Upper lobe of left lung (tissue), 4 donors: ENCODE data around the gene CHST9.

Experiments used
- CTCF ChIP-seq, 6 experiments: fragments of 450-650 bp in 4 of 6; fragments of 200-600 bp in 2 of 6; sonication (generic) in 2 of 6; IDR thresholded peaks; one replicate each; pipeline ENCODE4 v1.5.1; 2016 to 2019; ENCODE audit warnings: antibody characterized with exemption in 6 of 6
- EP300 ChIP-seq, 4 donors: sonication (generic); formaldehyde crosslinking; IDR thresholded peaks; one replicate each; pipeline ENCODE4 v1.5.1; 2017; ENCODE audit warnings: antibody characterized with exemption in 4 of 4, control low read depth in 2 of 4
- POLR2A ChIP-seq, 4 donors: fragments of 450-650 bp; IDR thresholded peaks; one replicate each; pipeline ENCODE4 v1.5.1; 2016 to 2017; ENCODE audit warnings: antibody characterized with exemption in 4 of 4, mild to moderate bottlenecking in 2 of 4
- POLR2AphosphoS5 ChIP-seq, 2 donors: sonication (generic); formaldehyde crosslinking; IDR thresholded peaks; one replicate each; pipeline ENCODE4 v1.5.1; 2017; ENCODE audit warnings: antibody characterized with exemption in 2 of 2

GRCh38 chr18:26922313-26922712 lies 262.8 kb downstream of the CHST9 start:
- TF ChIP-seq POLR2A (IDR thresholded peaks at IDR 0.05) (no peak), CTCF (IDR thresholded peaks at IDR 0.05) (no peak), POLR2AphosphoS5 (IDR thresholded peaks at IDR 0.05) (no peak), EP300 (IDR thresholded peaks at IDR 0.05) (no peak)
